GM18951 (cell line): ENCODE results near the gene WNT5A.

Experiments used
- POLR2A ChIP-seq: IDR thresholded peaks from 4 replicates; pipeline ENCODE4 v1.6.1; 2011; ENCODE audit warnings: mild to moderate bottlenecking; ENCODE audit not compliant: insufficient read length, insufficient read depth; ENCODE audit errors: extremely low read depth
- in situ Hi-C: fragments of 300-500 bp; cut with MboI; formaldehyde crosslinking; loops from one replicate; pipeline ENCODE4 v1.12.0; 2022; ENCODE audit warnings: low sequenced_read_pairs, mixed read lengths, inconsistent platforms; ENCODE audit not compliant: unreplicated experiment

WNT5A gene

GRCh38 chr3:55441499-55441898 lies 45.6 kb downstream of the WNT5A start:
- in situ Hi-C loops: no loop called here

GRCh38 chr3:55440104-55440708 lies 46.9 kb downstream of the WNT5A start:
- in situ Hi-C loops: no loop called here
- TF ChIP-seq POLR2A: no peak

More at GRCh38 chr3:55441499-55441898, 45.6 kb downstream of the WNT5A start:
- no peak for TF ChIP-seq POLR2A

GRCh38 chr3:55439657-55440056 lies 47.4 kb downstream of the WNT5A start:
- no peak for TF ChIP-seq POLR2A
- in situ Hi-C loops: no loop called here

GRCh38 chr3:55436644-55437043 lies 50.5 kb downstream of the WNT5A start:
- in situ Hi-C loops: no loop called here
- no peak for TF ChIP-seq POLR2A

- no peak for TF ChIP-seq POLR2A
- in situ Hi-C loops: no loop called here
Observed at GRCh38 chr3:55435491-55435890, 51.6 kb downstream of the WNT5A start.

GRCh38 chr3:55434789-55435188 lies 52.3 kb downstream of the WNT5A start:
- no peak for TF ChIP-seq POLR2A
- in situ Hi-C loops: no loop called here

GRCh38 chr3:55431041-55431440 lies 56.1 kb downstream of the WNT5A start:
- in situ Hi-C loops: no loop called here
- TF ChIP-seq POLR2A: no peak

GRCh38 chr3:55427739-55428138 lies 59.4 kb downstream of the WNT5A start:
- no peak for TF ChIP-seq POLR2A
- in situ Hi-C loops: no loop called here

- in situ Hi-C loops: no loop called here
- no peak for TF ChIP-seq POLR2A
Observed at GRCh38 chr3:55426486-55426885, 60.6 kb downstream of the WNT5A start.

GRCh38 chr3:55423782-55424181 lies 63.3 kb downstream of the WNT5A start:
- in situ Hi-C loops: no loop called here

GRCh38 chr3:55417211-55417610 lies 69.9 kb downstream of the WNT5A start:
- TF ChIP-seq POLR2A: no peak
- in situ Hi-C loops: no loop called here

More at GRCh38 chr3:55423782-55424181, 63.3 kb downstream of the WNT5A start:
- no peak for TF ChIP-seq POLR2A

GRCh38 chr3:55416331-55416821 lies 70.7 kb downstream of the WNT5A start:
- in situ Hi-C loops: no loop called here
- TF ChIP-seq POLR2A: no peak
